SK-N-SH (cell line): ENCODE measurements around the gene FZR1. TPM values are rescaled to one million over a fixed set of nuclear protein-coding genes. Genes with fewer than 3 reads are reported as not detected.

Source experiments
- CTCF ChIA-PET: fragments of 300-600, 350-600 bp; formaldehyde crosslinking; extraction: SDS; loops from one replicate; lab custom pipeline; 2021; lab: Yijun Ruan, JAX
- POLR2A ChIA-PET: fragments of 350-600 bp; sonication (Branson Sonifier 250); formaldehyde crosslinking; extraction: SDS; loops from one replicate; lab custom pipeline; 2020; ENCODE audit warnings: antibody characterized with exemption, inconsistent platforms; lab: Yijun Ruan, JAX
- DNase-seq: peaks from one replicate; pipeline ENCODE4 v3.0.0; 2012
- H2AFZ ChIP-seq: fragments of 200-600 bp; sonication (generic); 2 replicates; pipeline ENCODE4 v1.8.1; 2016; ENCODE audit warnings: antibody characterized with exemption, mild to moderate bottlenecking, low read depth
- H3F3A ChIP-seq: fragments of 200-600 bp; sonication (generic); replicated peaks from 2 replicates; pipeline ENCODE3; 2016; ENCODE audit warnings: antibody characterized with exemption, mild to moderate bottlenecking; ENCODE audit not compliant: insufficient read depth
- H3K27ac ChIP-seq, 2 experiments: fragments of 200-500 bp in 1 of 2; fragments of 200-600 bp in 1 of 2; sonication (Bioruptor generic) in 1 of 2; sonication (generic), shearing (Covaris generic) in 1 of 2; 2 replicates each; pipeline versions ENCODE4 v1.5.1 to v1.6.1; 2014 to 2016; ENCODE audit warnings: low read depth in 2 of 2, inconsistent platforms in 1 of 2, low read length in 1 of 2, mild to moderate bottlenecking in 1 of 2, mixed read lengths in 1 of 2
- H3K27me3 ChIP-seq: fragments of 200-600 bp; sonication (generic), shearing (Covaris generic); 2 replicates; pipeline ENCODE4 v1.6.1; 2016; ENCODE audit warnings: mixed run types; ENCODE audit not compliant: insufficient read depth
- H3K36me3 ChIP-seq, 2 experiments: fragments of 200-500 bp in 1 of 2; fragments of 200-600 bp in 1 of 2; sonication (Bioruptor generic) in 1 of 2; sonication (generic) in 1 of 2; replicated peaks in 1 of 2; 2 replicates each; pipeline versions ENCODE3 to v1.5.1; 2014 to 2016; ENCODE audit warnings: low read length in 1 of 2, mild to moderate bottlenecking in 1 of 2; ENCODE audit not compliant: insufficient read depth in 2 of 2, control insufficient read depth in 1 of 2
- H3K4me1 ChIP-seq, 2 experiments: fragments of 200-500 bp in 1 of 2; fragments of 200-600 bp in 1 of 2; sonication (Bioruptor generic) in 1 of 2; sonication (generic), shearing (Covaris generic) in 1 of 2; 2 replicates each; pipeline versions ENCODE4 v1.5.1 to v1.6.1; 2014 to 2016; ENCODE audit warnings: low read depth in 1 of 2, low read length in 1 of 2, mixed run types in 1 of 2; ENCODE audit not compliant: insufficient read depth in 2 of 2, control insufficient read depth in 1 of 2
- H3K4me2 ChIP-seq: fragments of 200-600 bp; sonication (generic), shearing (Covaris generic); 2 replicates; pipeline ENCODE4 v1.6.1; 2017; ENCODE audit warnings: mixed run types
- H3K4me3 ChIP-seq, 2 experiments: fragments of 200-500 bp in 1 of 2; fragments of 200-600 bp in 1 of 2; sonication (Bioruptor generic) in 1 of 2; sonication (generic), shearing (Covaris generic) in 1 of 2; 2 replicates each; pipeline versions ENCODE4 v1.5.1 to v1.8.1; 2014 to 2016; ENCODE audit warnings: low read depth in 2 of 2, inconsistent platforms in 1 of 2, low read length in 1 of 2, mild to moderate bottlenecking in 1 of 2, mixed read lengths in 1 of 2, moderate library complexity in 1 of 2
- H3K79me2 ChIP-seq: fragments of 200-600 bp; sonication (generic); 2 replicates; pipeline ENCODE4 v1.8.1; 2017; ENCODE audit warnings: mild to moderate bottlenecking; ENCODE audit not compliant: insufficient read depth
- H3K9ac ChIP-seq: fragments of 200-600 bp; sonication (generic); 2 replicates; pipeline ENCODE4 v1.6.1; 2017; ENCODE audit warnings: mixed run types
- H3K9me2 ChIP-seq: fragments of 200-600 bp; sonication (generic); 2 replicates; pipeline ENCODE4 v1.6.1; 2017; ENCODE audit warnings: mixed run types
- H3K9me3 ChIP-seq: fragments of 200-600 bp; sonication (generic); 2 replicates; pipeline ENCODE4 v1.6.1; 2017; ENCODE audit warnings: mixed run types, mild to moderate bottlenecking, moderate library complexity
- H4K20me1 ChIP-seq: fragments of 200-600 bp; sonication (generic); 2 replicates; pipeline ENCODE4 v1.6.1; 2017; ENCODE audit warnings: mild to moderate bottlenecking, mixed run types; ENCODE audit not compliant: insufficient read depth
- CTCF ChIP-seq: fragments of 200-600 bp; sonication (generic); IDR thresholded peaks from 2 replicates; pipeline ENCODE4 v1.6.1; 2017; ENCODE audit warnings: antibody characterized with exemption, mild to moderate bottlenecking, moderate library complexity
- ELF1 ChIP-seq: IDR thresholded peaks from 2 replicates; pipeline ENCODE4 v1.4.0; 2012
- EP300 ChIP-seq, 2 experiments: IDR thresholded peaks; 2 replicates each; pipeline versions ENCODE4 v1.4.0 to v1.6.1; 2012; ENCODE audit warnings: borderline replicate concordance in 1 of 2, low read depth in 1 of 2, low read length in 1 of 2
- FOSL2 ChIP-seq: IDR thresholded peaks from 2 replicates; pipeline ENCODE4 v1.4.0; 2012; ENCODE audit warnings: low read depth, mild to moderate bottlenecking, moderate library complexity, borderline replicate concordance
- FOXJ3 ChIP-seq: sonication (generic); formaldehyde crosslinking; IDR thresholded peaks from 2 replicates; pipeline ENCODE4 v1.5.1; 2020; ENCODE audit warnings: mild to moderate bottlenecking, missing genetic modification reagents
- FOXM1 ChIP-seq: IDR thresholded peaks from 2 replicates; pipeline ENCODE4 v1.4.0; 2012; ENCODE audit warnings: low read depth, mild to moderate bottlenecking
- GATA2 ChIP-seq: sonication (generic); formaldehyde crosslinking; IDR thresholded peaks from 2 replicates; pipeline ENCODE4 v1.5.0; 2020; ENCODE audit warnings: mild to moderate bottlenecking, missing genetic modification reagents
- IRF3 ChIP-seq: fragments of 150-350 bp; IDR thresholded peaks from 2 replicates; pipeline ENCODE4 v1.6.1; 2016; ENCODE audit warnings: mild to moderate bottlenecking, low read depth, low read length
- JUND ChIP-seq: IDR thresholded peaks from 2 replicates; pipeline ENCODE4 v1.4.0; 2012
- MEF2A ChIP-seq: IDR thresholded peaks from 2 replicates; pipeline ENCODE4 v1.4.0; 2012; ENCODE audit warnings: low read depth, borderline replicate concordance
- MXI1 ChIP-seq: IDR thresholded peaks from 2 replicates; pipeline ENCODE4 v1.6.1; 2012; ENCODE audit warnings: mild to moderate bottlenecking, low read depth, low read length, improper control_type of control experiment
- NFIC ChIP-seq: IDR thresholded peaks from 2 replicates; pipeline ENCODE4 v1.4.0; 2012; ENCODE audit warnings: borderline replicate concordance
- PBX3 ChIP-seq: IDR thresholded peaks from 2 replicates; pipeline ENCODE4; 2012
- RFX5 ChIP-seq: IDR thresholded peaks from 2 replicates; pipeline ENCODE4 v1.6.1; 2012; ENCODE audit warnings: mild to moderate bottlenecking, improper control_type of control experiment, low read length
- SMC3 ChIP-seq: IDR thresholded peaks from 2 replicates; pipeline ENCODE4 v1.6.1; 2012; ENCODE audit warnings: low read depth, low read length, improper control_type of control experiment
- TCF12 ChIP-seq: IDR thresholded peaks from 2 replicates; pipeline ENCODE4 v1.4.0; 2012
- TEAD4 ChIP-seq: IDR thresholded peaks from 2 replicates; pipeline ENCODE4 v1.4.0; 2012; ENCODE audit warnings: mild to moderate bottlenecking, borderline replicate concordance; ENCODE audit not compliant: insufficient read depth
- USF1 ChIP-seq: IDR thresholded peaks from 2 replicates; pipeline ENCODE4 v1.4.0; 2012; ENCODE audit warnings: low read depth, borderline replicate concordance
- USF2 ChIP-seq: fragments of 150-350 bp; IDR thresholded peaks from 2 replicates; pipeline ENCODE4 v1.6.1; 2017; ENCODE audit warnings: antibody characterized with exemption, low read length, low read depth, borderline replicate concordance
- YY1 ChIP-seq: IDR thresholded peaks from 2 replicates; pipeline ENCODE4 v1.4.0; 2012; ENCODE audit warnings: low read depth, mild to moderate bottlenecking
- WGBS: methylation state at CpG from one replicate; pipeline ENCODE4 v1.1.6; 2017; ENCODE audit warnings: low lambda C conversion rate; 5-methylcytosine and 5-hydroxymethylcytosine counted together
- polyA plus RNA-seq, 3 experiments: library from polyadenylated mRNA; depleted of rRNA; stranded (reverse); fragments of >200 nt; gene quantifications; 2 replicates each; pipeline ENCODE4 v1.2.3, GENCODE V29; 2012

The FZR1 gene
- polyA plus RNA-seq, 1 of the 3 experiments (the other 2 are of a cell fraction): 36.3 TPM

- no peak for TF ChIP-seq MXI1
- no peak for TF ChIP-seq USF1
- TF ChIP-seq JUND: no peak
- TF ChIP-seq ELF1: no peak
- TF ChIP-seq EP300 (IDR thresholded peaks at IDR 0.05; ENCODE audit: borderline replicate concordance in 1 of 2, low read depth in 1 of 2, low read length in 1 of 2): no peak
- TF ChIP-seq MEF2A: no peak
- no peak for TF ChIP-seq YY1
- TF ChIP-seq, all 33 proteins: peak for 0
- Histone ChIP-seq H3K79me2 (peaks cover 32% of the 10 kb centered on the region), H3K9me2 (no peaks in the 10 kb centered on the region), H3K27me3 (no peaks in the 10 kb centered on the region), H3K4me3 (no peak overlapping the region), H3K36me3 (peaks cover 11 to 22% of the 10 kb centered on the region in 2 experiments), H3K27ac (no peak overlapping the region), H3F3A (peaks cover 4% of the 10 kb centered on the region), H3K4me1 (peaks cover 8 to 9% of the 10 kb centered on the region in 2 experiments; a peak in 2 of 4 replicates), H3K9me3 (no peaks in the 10 kb centered on the region), H4K20me1 (no peaks in the 10 kb centered on the region), H2AFZ (no peak overlapping the region), H3K9ac (no peak overlapping the region), H3K4me2 (no peak overlapping the region)
- over 99% methylated on average over 13 of the region's 32 CpGs for whole genome bisulfite sequencing
- ChIA-PET POLR2A (no interaction called here), CTCF (interaction anchor here (2.1 kb wide), 1 partner anchor 11 kb away, joined by 9 read pairs; no protein-coding TSS in a partner anchor)
- no peak for DNase-seq
Measured at GRCh38 chr19:3496392-3497273, 9.5 kb upstream of the FZR1 start.

GRCh38 chr19:3497757-3498520, 8.2 kb upstream of the FZR1 start:
- CTCF ChIA-PET: interaction anchor here (2.1 kb wide), 1 partner anchor 13 kb away, joined by 9 read pairs; no protein-coding TSS in a partner anchor
- H3K4me1 ChIP-seq: peaks cover 8 to 9% of the 10 kb centered on the region in 2 experiments; a peak in 2 of 4 replicates
- WGBS: 93% methylated on average over 5 of the region's 5 CpGs
- TF ChIP-seq IRF3 (no peak), FOXM1 (no peak), FOXJ3 (no peak), PBX3 (no peak), TCF12 (no peak), FOSL2 (no peak), USF2 (no peak), CTCF (no peak), MEF2A (no peak), GATA2 (CRISPR knock-in tag) (no peak), ELF1 (no peak), SMC3 (no peak), NFIC (no peak), RFX5 (no peak), TEAD4 (no peak)

More at GRCh38 chr19:3497757-3498520, 8.2 kb upstream of the FZR1 start:
- Histone ChIP-seq H3K36me3 (peaks cover 9 to 11% of the 10 kb centered on the region in 2 experiments), H3K9me2 (no peaks in the 10 kb centered on the region), H3K79me2 (peaks cover 32% of the 10 kb centered on the region), H3K27me3 (no peaks in the 10 kb centered on the region), H3K27ac (no peak overlapping the region), H2AFZ (no peak overlapping the region), H3F3A (peaks cover 4% of the 10 kb centered on the region), H3K4me3 (no peak overlapping the region), H3K9ac (no peak overlapping the region), H3K4me2 (no peak overlapping the region), H4K20me1 (no peaks in the 10 kb centered on the region), H3K9me3 (no peaks in the 10 kb centered on the region)
- no peak for DNase-seq
- POLR2A ChIA-PET: no interaction called here
